CD4-positive, alpha-beta T cell treated with Interleukin-4 for 1 hour (primary cell): Measurements from ENCODE around the gene RASSF3.
"Not testable (repeated sequence)": the region's sequence is repeated elsewhere in the genome, so short reads cannot be mapped to it uniquely, and the experiment has no call there.

Experiments used
- DNase-seq, 2 donors: peaks; one replicate each; pipeline ENCODE4 v3.0.0-alpha.2; 2020 to 2022

RASSF3 gene

GRCh38 chr12:64672925-64673409 lies 62.7 kb downstream of the RASSF3 start:
- DNase-seq, result peak in 1 of 2 donors; percentile 53

- no peak for DNase-seq
Measured at GRCh38 chr12:64673490-64674169, 63.3 kb downstream of the RASSF3 start.

GRCh38 chr12:64674367-64674922 lies 64.2 kb downstream of the RASSF3 start:
- DNase-seq, result peak; percentile 78 to 80

GRCh38 chr12:64675795-64676194 lies 65.5 kb downstream of the RASSF3 start:
- no peak for DNase-seq

- no peak for DNase-seq
Measured at GRCh38 chr12:64678248-64678647, 68.0 kb downstream of the RASSF3 start.

- DNase-seq, result no peak
Measured at GRCh38 chr12:64678835-64679234, 68.5 kb downstream of the RASSF3 start.

GRCh38 chr12:64679487-64680001 lies 69.2 kb downstream of the RASSF3 start:
- DNase-seq, result peak; percentile 87 to 89

- DNase-seq, result no peak
Measured at GRCh38 chr12:64680235-64680634, 69.9 kb downstream of the RASSF3 start.

GRCh38 chr12:64681200-64682052 lies 71.1 kb downstream of the RASSF3 start:
- DNase-seq, result peak in 1 of 2 donors; percentile 63

GRCh38 chr12:64682572-64683277 lies 72.4 kb downstream of the RASSF3 start:
- DNase-seq, result no peak

- DNase-seq, result no peak
Measured at GRCh38 chr12:64683816-64684543, 73.7 kb downstream of the RASSF3 start.

GRCh38 chr12:64685050-64685449 lies 74.8 kb downstream of the RASSF3 start:
- DNase-seq, result peak in 1 of 2 donors; percentile 58

GRCh38 chr12:64685605-64686004 lies 75.3 kb downstream of the RASSF3 start:
- no peak for DNase-seq

- DNase-seq, result no peak
Measured at GRCh38 chr12:64687816-64688215, 77.5 kb downstream of the RASSF3 start.

- DNase-seq, result no peak
Measured at GRCh38 chr12:64688219-64688618, 77.9 kb downstream of the RASSF3 start.

- no peak for DNase-seq
Measured at GRCh38 chr12:64688715-64689114, 78.4 kb downstream of the RASSF3 start.

- DNase-seq, result not testable (repeated sequence)
Measured at GRCh38 chr12:64690236-64690635, 79.9 kb downstream of the RASSF3 start.

GRCh38 chr12:64691227-64691794 lies 81.0 kb downstream of the RASSF3 start:
- DNase-seq, result no peak

- DNase-seq, result no peak
Measured at GRCh38 chr12:64691795-64692583, 81.7 kb downstream of the RASSF3 start.

- DNase-seq, result no peak
Measured at GRCh38 chr12:64694130-64695040, 84.1 kb downstream of the RASSF3 start.
